Measurements from ENCODE around the gene PSG11. TPM values are rescaled to one million over a fixed set of nuclear protein-coding genes. Genes with fewer than 3 reads are reported as not detected.

Gene PSG11
- total and polyA plus RNA-seq, 4 donors, result not detected

DNA sequence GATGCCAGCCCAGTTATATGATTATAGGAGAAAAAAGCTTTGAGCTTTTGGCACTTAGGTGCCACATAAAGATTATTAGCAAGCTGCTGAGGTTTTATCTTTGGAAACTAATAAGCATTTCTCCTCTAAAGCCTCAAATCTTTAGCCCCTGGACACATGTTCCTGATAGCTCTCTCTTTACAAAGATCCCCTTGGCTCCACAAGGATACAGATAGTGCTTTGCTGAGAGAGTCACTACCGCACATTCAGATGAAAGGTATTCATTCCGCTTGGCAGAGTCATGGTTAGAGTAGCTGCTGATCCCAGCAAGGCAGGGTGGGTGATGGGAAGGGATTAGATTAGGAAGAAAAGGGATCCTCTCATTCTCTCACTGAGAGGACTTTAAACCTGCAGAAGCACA is 61.1 kb downstream of the PSG11 start:
- 77% methylated on average over 2 of the region's 2 CpGs for WGBS
- TF ChIP-seq, protein P1, sequence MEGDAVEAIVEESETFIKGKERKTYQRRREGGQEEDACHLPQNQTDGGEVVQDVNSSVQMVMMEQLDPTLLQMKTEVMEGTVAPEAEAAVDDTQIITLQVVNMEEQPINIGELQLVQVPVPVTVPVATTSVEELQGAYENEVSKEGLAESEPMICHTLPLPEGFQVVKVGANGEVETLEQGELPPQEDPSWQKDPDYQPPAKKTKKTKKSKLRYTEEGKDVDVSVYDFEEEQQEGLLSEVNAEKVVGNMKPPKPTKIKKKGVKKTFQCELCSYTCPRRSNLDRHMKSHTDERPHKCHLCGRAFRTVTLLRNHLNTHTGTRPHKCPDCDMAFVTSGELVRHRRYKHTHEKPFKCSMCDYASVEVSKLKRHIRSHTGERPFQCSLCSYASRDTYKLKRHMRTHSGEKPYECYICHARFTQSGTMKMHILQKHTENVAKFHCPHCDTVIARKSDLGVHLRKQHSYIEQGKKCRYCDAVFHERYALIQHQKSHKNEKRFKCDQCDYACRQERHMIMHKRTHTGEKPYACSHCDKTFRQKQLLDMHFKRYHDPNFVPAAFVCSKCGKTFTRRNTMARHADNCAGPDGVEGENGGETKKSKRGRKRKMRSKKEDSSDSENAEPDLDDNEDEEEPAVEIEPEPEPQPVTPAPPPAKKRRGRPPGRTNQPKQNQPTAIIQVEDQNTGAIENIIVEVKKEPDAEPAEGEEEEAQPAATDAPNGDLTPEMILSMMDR (IDR thresholded peaks at IDR 0.05; ENCODE audit: low read depth, low read length, missing input control), result no peak
- no peak for TF ChIP-seq RAD21 (IDR thresholded peaks at IDR 0.05)
- no peak for TF ChIP-seq EGR1 (IDR thresholded peaks at IDR 0.05; ENCODE audit: low read depth in 2 of 2)
- TF ChIP-seq, protein P2, sequence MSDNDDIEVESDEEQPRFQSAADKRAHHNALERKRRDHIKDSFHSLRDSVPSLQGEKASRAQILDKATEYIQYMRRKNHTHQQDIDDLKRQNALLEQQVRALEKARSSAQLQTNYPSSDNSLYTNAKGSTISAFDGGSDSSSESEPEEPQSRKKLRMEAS (IDR thresholded peaks at IDR 0.05), result no peak
- TF ChIP-seq, protein P3, sequence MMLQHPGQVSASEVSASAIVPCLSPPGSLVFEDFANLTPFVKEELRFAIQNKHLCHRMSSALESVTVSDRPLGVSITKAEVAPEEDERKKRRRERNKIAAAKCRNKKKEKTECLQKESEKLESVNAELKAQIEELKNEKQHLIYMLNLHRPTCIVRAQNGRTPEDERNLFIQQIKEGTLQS (IDR thresholded peaks at IDR 0.05), result no peak
- no peak for TF ChIP-seq HNF4G (IDR thresholded peaks at IDR 0.05)
- no peak for TF ChIP-seq FOXA1 (IDR thresholded peaks at IDR 0.05)
- TF ChIP-seq TAF1 (conservative IDR thresholded peaks at IDR 0.05), result no peak
- no peak for TF ChIP-seq GABPA (IDR thresholded peaks at IDR 0.05 in 1 of 2, conservative IDR thresholded peaks at IDR 0.05 in 1 of 2)
- DNase-seq (ENCODE audit: low spot score), result no peak

DNA sequence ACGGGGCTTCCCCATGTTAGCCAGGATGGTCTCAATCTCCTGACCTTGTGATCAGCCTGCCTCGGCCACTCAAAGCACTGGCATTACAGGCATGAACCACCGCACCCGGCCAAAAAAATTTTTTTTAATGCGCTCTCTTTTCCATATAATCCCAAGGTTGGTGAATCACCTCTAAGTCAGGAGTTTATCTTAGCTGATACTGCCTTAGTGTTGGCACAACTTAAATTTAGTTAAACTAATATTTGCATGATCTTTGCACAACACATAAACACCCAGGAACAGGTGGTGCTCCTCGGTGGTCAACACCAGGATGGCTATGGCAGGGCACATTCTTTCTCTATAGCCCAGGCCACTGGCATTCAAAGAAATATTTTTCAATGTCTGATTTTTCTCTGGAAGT is 65.2 kb downstream of the PSG11 start:
- TF ChIP-seq HNF4G (IDR thresholded peaks at IDR 0.05) (no peak), NR2F2 (IDR thresholded peaks at IDR 0.05) (no peak), RXRA (IDR thresholded peaks at IDR 0.05) (no peak), YY1 (IDR thresholded peaks at IDR 0.05) (no peak), EGR1 (IDR thresholded peaks at IDR 0.05; ENCODE audit: low read depth in 2 of 2) (no peak)
- TF ChIP-seq, protein P4, sequence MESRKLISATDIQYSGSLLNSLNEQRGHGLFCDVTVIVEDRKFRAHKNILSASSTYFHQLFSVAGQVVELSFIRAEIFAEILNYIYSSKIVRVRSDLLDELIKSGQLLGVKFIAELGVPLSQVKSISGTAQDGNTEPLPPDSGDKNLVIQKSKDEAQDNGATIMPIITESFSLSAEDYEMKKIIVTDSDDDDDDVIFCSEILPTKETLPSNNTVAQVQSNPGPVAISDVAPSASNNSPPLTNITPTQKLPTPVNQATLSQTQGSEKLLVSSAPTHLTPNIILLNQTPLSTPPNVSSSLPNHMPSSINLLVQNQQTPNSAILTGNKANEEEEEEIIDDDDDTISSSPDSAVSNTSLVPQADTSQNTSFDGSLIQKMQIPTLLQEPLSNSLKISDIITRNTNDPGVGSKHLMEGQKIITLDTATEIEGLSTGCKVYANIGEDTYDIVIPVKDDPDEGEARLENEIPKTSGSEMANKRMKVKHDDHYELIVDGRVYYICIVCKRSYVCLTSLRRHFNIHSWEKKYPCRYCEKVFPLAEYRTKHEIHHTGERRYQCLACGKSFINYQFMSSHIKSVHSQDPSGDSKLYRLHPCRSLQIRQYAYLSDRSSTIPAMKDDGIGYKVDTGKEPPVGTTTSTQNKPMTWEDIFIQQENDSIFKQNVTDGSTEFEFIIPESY (IDR thresholded peaks at IDR 0.05), result no peak
- H3K27me3 ChIP-seq (ENCODE audit: control insufficient read depth in 4 of 4, insufficient read depth in 4 of 4, low read length in 3 of 4), result no peaks in the 10 kb centered on the region
- WGBS, result 68% methylated on average over 6 of the region's 6 CpGs
- H3K4me3 ChIP-seq (ENCODE audit: low read depth in 1 of 3, low read length in 3 of 3), result no peak overlapping the region
- H3K9ac ChIP-seq (ENCODE audit: low read depth in 1 of 2, low read length in 2 of 2), result no peak overlapping the region
- no peak for DNase-seq (ENCODE audit: low spot score)
- H3K36me3 ChIP-seq (ENCODE audit: control insufficient read depth in 4 of 4, insufficient read depth in 3 of 4, low read depth in 1 of 4, low read length in 3 of 4), result no peaks in the 10 kb centered on the region
- H3K4me1 ChIP-seq (ENCODE audit: control insufficient read depth in 4 of 4, insufficient read depth in 4 of 4, low read length in 3 of 4), result no peaks in the 10 kb centered on the region
- no peaks in the 10 kb centered on the region for H3K9me3 ChIP-seq (ENCODE audit: control insufficient read depth in 4 of 4, low read length in 3 of 4)
- H3K27ac ChIP-seq (ENCODE audit: low read depth in 1 of 2, low read length in 2 of 2), result no peak overlapping the region

More for the DNA sequence above, 61.1 kb downstream of the PSG11 start:
- H3K9me3 ChIP-seq (ENCODE audit: control insufficient read depth in 4 of 4, low read length in 3 of 4), result no peaks in the 10 kb centered on the region
- no peaks in the 10 kb centered on the region for H3K36me3 ChIP-seq (ENCODE audit: control insufficient read depth in 4 of 4, insufficient read depth in 3 of 4, low read depth in 1 of 4, low read length in 3 of 4)
- no peak overlapping the region for H3K4me3 ChIP-seq (ENCODE audit: low read depth in 1 of 3, low read length in 3 of 3)
- H3K4me1 ChIP-seq (ENCODE audit: control insufficient read depth in 4 of 4, insufficient read depth in 4 of 4, low read length in 3 of 4), result no peaks in the 10 kb centered on the region
- H3K27ac ChIP-seq (ENCODE audit: low read depth in 1 of 2, low read length in 2 of 2), result no peak overlapping the region
- H3K27me3 ChIP-seq (ENCODE audit: control insufficient read depth in 4 of 4, insufficient read depth in 4 of 4, low read length in 3 of 4), result no peaks in the 10 kb centered on the region
- no peak overlapping the region for H3K9ac ChIP-seq (ENCODE audit: low read depth in 1 of 2, low read length in 2 of 2)

Other genes with a start within 250 kb of the PSG11 start
- gene PSG1, start 146.8 kb downstream of the PSG11 start, total RNA-seq, result not detected
- gene PSG1, start 146.8 kb downstream of the PSG11 start, polyA plus RNA-seq, result not detected
- gene PSG6, start 108.6 kb downstream of the PSG11 start, total RNA-seq, result not detected
- not detected for gene PSG6, start 108.6 kb downstream of the PSG11 start, polyA plus RNA-seq
- not detected for gene PSG7, start 89.3 kb downstream of the PSG11 start, total RNA-seq
- not detected for gene PSG7, start 89.3 kb downstream of the PSG11 start, polyA plus RNA-seq
- gene PSG2, start 56.2 kb upstream of the PSG11 start, total RNA-seq, result not detected
- gene PSG2, start 56.2 kb upstream of the PSG11 start, polyA plus RNA-seq, result not detected
- not detected for gene PSG5, start 160.1 kb upstream of the PSG11 start, total RNA-seq
- not detected for gene PSG5, start 160.1 kb upstream of the PSG11 start, polyA plus RNA-seq
- not detected for gene PSG4, start 179.2 kb upstream of the PSG11 start, total RNA-seq
- gene PSG4, start 179.2 kb upstream of the PSG11 start, polyA plus RNA-seq, result not detected
- gene PSG9, start 243.1 kb upstream of the PSG11 start, total RNA-seq, result not detected
- not detected for gene PSG9, start 243.1 kb upstream of the PSG11 start, polyA plus RNA-seq